K562 (cell line): ENCODE measurements around the gene MRPL28. TPM values are rescaled to one million over a fixed set of nuclear protein-coding genes. Genes with fewer than 3 reads are reported as not detected.

ENCODE experiments used
- ATAC-seq: fragments of 200-7000 bp; cut with Tn5 transposase; 3 replicates; pipeline ENCODE4 v1.9.1; 2020; ENCODE audit warnings: moderate library complexity
- BruUV-seq: library from RNA; stranded (reverse); fragments of 400-500 nt; replicated peaks from 2 replicates; lab custom pipeline; 2021; lab: Mats Ljungman, UMichigan
- CTCF ChIA-PET: fragments of 300-600 bp; formaldehyde crosslinking; extraction: SDS; loops from one replicate; lab custom pipeline; 2021; ENCODE audit warnings: low intra/inter-chr PET ratio; lab: Yijun Ruan, JAX
- POLR2A ChIA-PET: fragments of 300-600, 350-650 bp; sonication (Branson Sonifier 250); formaldehyde crosslinking; extraction: SDS; loops from one replicate; lab custom pipeline; 2021; ENCODE audit warnings: antibody characterized with exemption, inconsistent platforms; lab: Yijun Ruan, JAX
- DNase-seq, 4 experiments: peaks; one replicate each; pipeline versions ENCODE4 v3.0.0 to v3.0.0-alpha.2; 2011 to 2018; ENCODE audit warnings: low spot score in 3 of 4, mixed read lengths in 3 of 4; ENCODE audit errors: extremely low read depth in 1 of 4
- FAIRE-seq: peaks from 2 replicates; lab custom pipeline; 2011; peaks lifted over from hg19 to GRCh38; lab: Jason Lieb, UNC
- H2AFZ ChIP-seq: 2 replicates; pipeline ENCODE4 v1.6.0; 2011; ENCODE audit warnings: low read depth, low read length, control low read depth, inconsistent platforms
- H3K27ac ChIP-seq: fragments of 200-600 bp; 3 replicates; pipeline ENCODE4 v1.8.0; 2011; ENCODE audit warnings: low read depth, mild to moderate bottlenecking, control low read depth, inconsistent platforms, low read length, moderate library complexity, mixed read lengths; ENCODE audit errors: extremely low read depth
- H3K27me3 ChIP-seq, 2 experiments: fragments of 300-600 bp in 1 of 2; 2 replicates in 1 of 2; 3 replicates in 1 of 2; pipeline versions ENCODE4 v1.6.0 to v1.8.0; 2011; ENCODE audit warnings: inconsistent platforms in 2 of 2, low read length in 2 of 2, mild to moderate bottlenecking in 1 of 2, mixed read lengths in 1 of 2, moderate library complexity in 1 of 2; ENCODE audit not compliant: control insufficient read depth in 2 of 2, insufficient read depth in 2 of 2
- H3K36me3 ChIP-seq: fragments of 300-600 bp; 3 replicates; pipeline ENCODE4 v1.8.0; 2011; ENCODE audit warnings: mild to moderate bottlenecking, low read length, inconsistent platforms; ENCODE audit not compliant: control insufficient read depth, insufficient read depth
- H3K4me1 ChIP-seq, 2 experiments: fragments of 200-600 bp in 1 of 2; replicated peaks in 1 of 2; 2 replicates in 1 of 2; 3 replicates in 1 of 2; pipeline versions ENCODE4 v1.5.1 to v1.8.0; 2011; ENCODE audit warnings: inconsistent platforms in 2 of 2, low read length in 2 of 2, mild to moderate bottlenecking in 1 of 2, mixed read lengths in 1 of 2, moderate library complexity in 1 of 2; ENCODE audit not compliant: control insufficient read depth in 2 of 2, insufficient read depth in 2 of 2
- H3K4me2 ChIP-seq: 2 replicates; pipeline ENCODE4 v1.6.1; 2011; ENCODE audit warnings: low read length, control low read depth, inconsistent platforms, mixed read lengths; ENCODE audit not compliant: insufficient read depth
- H3K4me3 ChIP-seq: fragments of 200-600 bp; sonication (generic), shearing (Covaris generic); 2 replicates; pipeline ENCODE4 v1.5.1; 2016; ENCODE audit warnings: control low read depth, inconsistent platforms
- H3K79me2 ChIP-seq: fragments of 200-600 bp; 3 replicates; pipeline ENCODE4 v1.8.0; 2011; ENCODE audit warnings: low read length, inconsistent platforms; ENCODE audit not compliant: control insufficient read depth, insufficient read depth
- H3K9ac ChIP-seq, 2 experiments: 2 replicates each; pipeline versions ENCODE4 v1.6.0 to v1.6.1; 2011; ENCODE audit warnings: low read depth in 2 of 2, low read length in 2 of 2, control low read depth in 1 of 2, inconsistent platforms in 1 of 2, mild to moderate bottlenecking in 1 of 2, mixed read lengths in 1 of 2; ENCODE audit not compliant: insufficient read depth in 1 of 2
- H3K9me1 ChIP-seq: one replicate; pipeline ENCODE4 v1.6.0; 2011; ENCODE audit warnings: inconsistent platforms, mild to moderate bottlenecking, low read length, moderate library complexity; ENCODE audit not compliant: control insufficient read depth, insufficient read depth
- H3K9me3 ChIP-seq: replicated peaks from 2 replicates; pipeline ENCODE4 v1.5.1; 2011; ENCODE audit warnings: low read depth, low read length, inconsistent platforms; ENCODE audit not compliant: control insufficient read depth, insufficient read depth
- H4K20me1 ChIP-seq: replicated peaks from 2 replicates; pipeline ENCODE4 v1.6.1; 2011; ENCODE audit warnings: low read length, inconsistent platforms, mixed read lengths; ENCODE audit not compliant: control insufficient read depth, insufficient read depth
- ARHGAP35 ChIP-seq: fragments of 450-650 bp; IDR thresholded peaks from 2 replicates; pipeline ENCODE4 v1.6.1; 2018; ENCODE audit not compliant: partially characterized antibody
- EHMT2 ChIP-seq: fragments of 450-650 bp; IDR thresholded peaks from 2 replicates; pipeline ENCODE4 v1.6.1; 2018; ENCODE audit warnings: antibody characterized with exemption
- HDAC3 ChIP-seq: fragments of 450-650 bp; IDR thresholded peaks from 2 replicates; pipeline ENCODE4 v1.6.1; 2018; ENCODE audit warnings: borderline replicate concordance, mild to moderate bottlenecking, moderate library complexity; ENCODE audit not compliant: partially characterized antibody
- HNRNPK ChIP-seq: fragments of 200-400 bp; formaldehyde crosslinking; IDR thresholded peaks from one replicate; pipeline ENCODE4 v1.6.1; 2018; ENCODE audit warnings: mild to moderate bottlenecking, low read depth, low read length; ENCODE audit not compliant: poor library complexity, severe bottlenecking
- MXI1 ChIP-seq: IDR thresholded peaks from 2 replicates; pipeline ENCODE4 v1.6.1; 2011; ENCODE audit warnings: low read depth, mild to moderate bottlenecking, improper control_type of control experiment, low read length
- NEUROD1 ChIP-seq: fragments of 150-350 bp; IDR thresholded peaks from 2 replicates; pipeline ENCODE4 v1.6.1; 2014; ENCODE audit warnings: borderline replicate concordance, low read length, low read depth; ENCODE audit not compliant: partially characterized antibody
- NFATC3 ChIP-seq: fragments of 450-650 bp; IDR thresholded peaks from 2 replicates; pipeline ENCODE4 v1.6.1; 2017; ENCODE audit warnings: mild to moderate bottlenecking
- NFRKB ChIP-seq: fragments of 450-650 bp; IDR thresholded peaks from 2 replicates; pipeline ENCODE4 v1.6.1; 2016; ENCODE audit warnings: low read depth
- PRPF4 ChIP-seq: fragments of 200-400 bp; formaldehyde crosslinking; IDR thresholded peaks from one replicate; pipeline ENCODE4 v1.6.1; 2017; ENCODE audit warnings: low read length, low read depth, mild to moderate bottlenecking; ENCODE audit not compliant: insufficient read depth, poor library complexity, severe bottlenecking
- PURB ChIP-seq: sonication (generic); formaldehyde crosslinking; IDR thresholded peaks from 2 replicates; pipeline ENCODE4 v1.9.0; 2021; ENCODE audit warnings: low read depth, mild to moderate bottlenecking, missing genetic modification reagents
- SMAD1 ChIP-seq: fragments of 150-350 bp; IDR thresholded peaks from 2 replicates; pipeline ENCODE4 v1.6.1; 2014; ENCODE audit warnings: low read length, low read depth; ENCODE audit not compliant: partially characterized antibody
- TRIM28 ChIP-seq: fragments of 450-650 bp; IDR thresholded peaks from 2 replicates; pipeline ENCODE4 v1.6.1; 2017
- ZFX ChIP-seq: sonication (generic); formaldehyde crosslinking; IDR thresholded peaks from 2 replicates; pipeline ENCODE4 v1.8.0; 2022; ENCODE audit warnings: mild to moderate bottlenecking, missing genetic modification reagents, moderate library complexity
- WGBS: fragments of 100-300 bp; shearing (Covaris generic); methylation state at CpG from one replicate; pipeline ENCODE4 v1.1.6; 2016; ENCODE audit warnings: low coverage, mixed read lengths; ENCODE audit not compliant: insufficient coverage; ENCODE audit errors: missing lambda C conversion rate; 5-methylcytosine and 5-hydroxymethylcytosine counted together
- in situ Hi-C: fragments of 300-500 bp; cut with MboI; formaldehyde crosslinking; loops from 4 replicates; pipeline ENCODE4 v1.15.0; 2018; ENCODE audit warnings: inconsistent platforms, mixed read lengths
- intact Hi-C: fragments of 100-400 bp; cut with micrococcal nuclease; formaldehyde crosslinking; loops from 2 replicates; pipeline ENCODE4 v1.14.2; 2022
- polyA plus RNA-seq, 8 experiments: library from polyadenylated mRNA; depleted of rRNA in 4 of 8; stranded (reverse) in 5 of 8; unstranded in 3 of 8; fragments of >200 nt; fragmentation: Nextera tagmentation in 2 of 8; fragmentation: Illumina TruSeq in 1 of 8; extraction: Ambion mirVana in 2 of 8; extraction: Trizol in 1 of 8; gene quantifications; 2 replicates each; pipeline versions ENCODE4 v1.2.1 to v1.2.3, GENCODE V29; 2011 to 2014; ENCODE audit warnings: inconsistent platforms in 1 of 8, missing spikeins in 1 of 8
- total RNA-seq, 7 experiments: library from RNA; depleted of rRNA in 6 of 7; stranded (reverse); fragments of >200 nt in 6 of 7; fragmentation: Illumina TruSeq in 2 of 7; extraction: Trizol in 2 of 7; gene quantifications; 2 replicates each; pipeline versions ENCODE4 v1.2.1 to v1.2.3, GENCODE V29; 2011 to 2021; ENCODE audit warnings: low replicate concordance in 1 of 7
- TF ChIP-seq, protein P1 (sequence below): fragments of 250-450 bp; sonication (Bioruptor Pico); IDR thresholded peaks from 2 replicates; pipeline ENCODE4 v1.5.0; 2020; ENCODE audit warnings: mild to moderate bottlenecking
- TF ChIP-seq, protein P2 (sequence below): fragments of 250-450 bp; sonication (Bioruptor Pico); IDR thresholded peaks from 2 replicates; pipeline ENCODE4 v1.4.0; 2020

MRPL28 gene
- total and polyA plus RNA-seq, 9 of the 15 experiments (the other 6 are each of a cell fraction or from before 2014, with no cell fraction given), result 2.5 to 323 (median 175) TPM

DNA sequence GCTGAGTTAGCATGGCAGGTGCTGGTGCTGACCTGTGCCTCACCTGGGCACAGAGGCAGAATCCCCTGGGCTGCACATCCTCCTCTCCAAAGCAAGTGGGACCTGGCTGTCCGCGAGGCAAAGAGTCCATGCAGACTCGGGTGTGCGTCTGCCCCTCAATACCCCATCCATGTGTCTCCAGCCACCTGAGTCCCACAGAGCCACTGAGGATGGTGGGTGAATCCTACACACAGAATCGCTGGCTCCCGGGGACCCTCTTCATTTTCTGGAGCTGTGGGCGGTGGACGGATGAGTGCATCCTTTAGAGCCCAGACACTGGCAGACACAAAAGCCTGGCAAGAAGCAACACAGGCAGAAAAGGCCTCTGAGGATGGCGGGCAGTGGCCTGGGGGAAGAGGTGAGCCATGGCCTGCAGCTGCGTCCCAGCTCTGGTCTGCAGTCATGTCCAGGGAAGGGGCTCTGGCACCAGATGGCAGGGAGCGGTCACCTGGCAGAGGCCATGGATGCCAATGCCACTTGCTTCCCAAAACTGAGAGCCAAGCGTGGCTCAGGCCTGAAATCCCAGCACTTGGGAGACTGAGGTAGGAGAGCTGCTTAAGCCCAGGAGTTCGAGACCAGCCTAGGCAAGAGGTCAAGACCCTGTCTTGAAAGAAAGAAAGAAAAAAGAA lies 47.7 kb downstream of the MRPL28 start (continued):
- TF ChIP-seq, protein P1, sequence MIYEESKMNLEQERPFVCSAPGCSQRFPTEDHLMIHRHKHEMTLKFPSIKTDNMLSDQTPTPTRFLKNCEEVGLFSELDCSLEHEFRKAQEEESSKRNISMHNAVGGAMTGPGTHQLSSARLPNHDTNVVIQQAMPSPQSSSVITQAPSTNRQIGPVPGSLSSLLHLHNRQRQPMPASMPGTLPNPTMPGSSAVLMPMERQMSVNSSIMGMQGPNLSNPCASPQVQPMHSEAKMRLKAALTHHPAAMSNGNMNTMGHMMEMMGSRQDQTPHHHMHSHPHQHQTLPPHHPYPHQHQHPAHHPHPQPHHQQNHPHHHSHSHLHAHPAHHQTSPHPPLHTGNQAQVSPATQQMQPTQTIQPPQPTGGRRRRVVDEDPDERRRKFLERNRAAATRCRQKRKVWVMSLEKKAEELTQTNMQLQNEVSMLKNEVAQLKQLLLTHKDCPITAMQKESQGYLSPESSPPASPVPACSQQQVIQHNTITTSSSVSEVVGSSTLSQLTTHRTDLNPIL (CRISPR knock-in tag), result no peak
- TF ChIP-seq ARHGAP35 (no peak), HNRNPK (no peak), PURB (no peak), EHMT2 (no peak), MXI1 (no peak), HDAC3 (no peak), NFRKB (no peak)

DNA sequence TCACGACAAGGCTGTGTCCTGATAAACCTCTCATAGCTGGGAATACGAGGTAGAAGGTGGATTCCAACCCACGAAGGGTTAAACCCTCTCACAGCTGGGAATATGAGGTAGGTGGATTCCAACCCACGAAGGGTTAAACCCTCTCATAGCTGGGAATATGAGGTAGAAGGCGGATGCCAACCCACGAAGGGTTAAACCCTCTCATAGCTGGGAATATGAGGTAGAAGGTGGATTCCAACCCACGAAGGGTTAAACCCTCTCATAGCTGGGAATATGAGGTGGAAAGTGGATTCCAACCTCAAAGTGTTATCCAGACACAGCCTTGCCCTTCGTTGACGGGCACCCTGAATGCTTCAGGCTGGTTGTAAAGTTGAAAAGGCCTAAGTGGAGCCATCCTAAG lies 48.8 kb downstream of the MRPL28 start:
- peaks cover 37% of the 10 kb centered on the region; the same call in 1 of the 2 replicates for H4K20me1 ChIP-seq
- H3K4me1 ChIP-seq, result peaks cover 21 to 72% of the 10 kb centered on the region in 2 experiments
- no peak overlapping the region for H3K4me2 ChIP-seq
- no peak overlapping the region for H3K27ac ChIP-seq
- ChIA-PET CTCF (no interaction called here), POLR2A (interaction anchor here (1.2 kb wide), 1 partner anchor 8 kb away, joined by 3 read pairs; no protein-coding TSS in a partner anchor)
- no peak overlapping the region for H3K4me3 ChIP-seq
- ATAC-seq (no peak), DNase-seq (no peak), FAIRE-seq (no peak)
- in situ Hi-C loops (no loop called here), intact Hi-C loops (no loop called here)
- H3K79me2 ChIP-seq, result peaks cover 91% of the 10 kb centered on the region
- WGBS, result 81% methylated on average over 9 of the region's 9 CpGs
- H3K36me3 ChIP-seq, result peaks cover 55% of the 10 kb centered on the region
- H3K9me3 ChIP-seq, result no peaks in the 10 kb centered on the region
- H3K27me3 ChIP-seq, result no peaks in the 10 kb centered on the region
- no peak overlapping the region for H2AFZ ChIP-seq
- peak overlapping the region in 1 of 2 experiments; percentile 79; a peak in 1 of 4 replicates for H3K9ac ChIP-seq
- H3K9me1 ChIP-seq, result peaks cover 5% of the 10 kb centered on the region
- BruUV-seq, result no TSS peak
- TF ChIP-seq, protein P2, sequence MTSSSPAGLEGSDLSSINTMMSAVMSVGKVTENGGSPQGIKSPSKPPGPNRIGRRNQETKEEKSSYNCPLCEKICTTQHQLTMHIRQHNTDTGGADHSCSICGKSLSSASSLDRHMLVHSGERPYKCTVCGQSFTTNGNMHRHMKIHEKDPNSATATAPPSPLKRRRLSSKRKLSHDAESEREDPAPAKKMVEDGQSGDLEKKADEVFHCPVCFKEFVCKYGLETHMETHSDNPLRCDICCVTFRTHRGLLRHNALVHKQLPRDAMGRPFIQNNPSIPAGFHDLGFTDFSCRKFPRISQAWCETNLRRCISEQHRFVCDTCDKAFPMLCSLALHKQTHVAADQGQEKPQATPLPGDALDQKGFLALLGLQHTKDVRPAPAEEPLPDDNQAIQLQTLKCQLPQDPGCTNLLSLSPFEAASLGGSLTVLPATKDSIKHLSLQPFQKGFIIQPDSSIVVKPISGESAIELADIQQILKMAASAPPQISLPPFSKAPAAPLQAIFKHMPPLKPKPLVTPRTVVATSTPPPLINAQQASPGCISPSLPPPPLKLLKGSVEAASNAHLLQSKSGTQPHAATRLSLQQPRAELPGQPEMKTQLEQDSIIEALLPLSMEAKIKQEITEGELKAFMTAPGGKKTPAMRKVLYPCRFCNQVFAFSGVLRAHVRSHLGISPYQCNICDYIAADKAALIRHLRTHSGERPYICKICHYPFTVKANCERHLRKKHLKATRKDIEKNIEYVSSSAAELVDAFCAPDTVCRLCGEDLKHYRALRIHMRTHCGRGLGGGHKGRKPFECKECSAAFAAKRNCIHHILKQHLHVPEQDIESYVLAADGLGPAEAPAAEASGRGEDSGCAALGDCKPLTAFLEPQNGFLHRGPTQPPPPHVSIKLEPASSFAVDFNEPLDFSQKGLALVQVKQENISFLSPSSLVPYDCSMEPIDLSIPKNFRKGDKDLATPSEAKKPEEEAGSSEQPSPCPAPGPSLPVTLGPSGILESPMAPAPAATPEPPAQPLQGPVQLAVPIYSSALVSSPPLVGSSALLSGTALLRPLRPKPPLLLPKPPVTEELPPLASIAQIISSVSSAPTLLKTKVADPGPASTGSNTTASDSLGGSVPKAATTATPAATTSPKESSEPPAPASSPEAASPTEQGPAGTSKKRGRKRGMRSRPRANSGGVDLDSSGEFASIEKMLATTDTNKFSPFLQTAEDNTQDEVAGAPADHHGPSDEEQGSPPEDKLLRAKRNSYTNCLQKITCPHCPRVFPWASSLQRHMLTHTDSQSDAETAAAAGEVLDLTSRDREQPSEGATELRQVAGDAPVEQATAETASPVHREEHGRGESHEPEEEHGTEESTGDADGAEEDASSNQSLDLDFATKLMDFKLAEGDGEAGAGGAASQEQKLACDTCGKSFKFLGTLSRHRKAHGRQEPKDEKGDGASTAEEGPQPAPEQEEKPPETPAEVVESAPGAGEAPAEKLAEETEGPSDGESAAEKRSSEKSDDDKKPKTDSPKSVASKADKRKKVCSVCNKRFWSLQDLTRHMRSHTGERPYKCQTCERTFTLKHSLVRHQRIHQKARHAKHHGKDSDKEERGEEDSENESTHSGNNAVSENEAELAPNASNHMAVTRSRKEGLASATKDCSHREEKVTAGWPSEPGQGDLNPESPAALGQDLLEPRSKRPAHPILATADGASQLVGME (CRISPR knock-in tag), result no peak
- TF ChIP-seq PRPF4, result no peak
- no peak; the same call in 1 of the 2 replicates for TF ChIP-seq ZFX (CRISPR knock-in tag)
- no peak for TF ChIP-seq NFATC3
- no peak for TF ChIP-seq NEUROD1
- TF ChIP-seq SMAD1, result no peak
- no peak for TF ChIP-seq TRIM28
